ENCODE data around the gene MSH5.
"Not testable (repeated sequence)": the region's sequence is repeated elsewhere in the genome, so short reads cannot be mapped to it uniquely, and the experiment has no call there.

Gene MSH5

DNA sequence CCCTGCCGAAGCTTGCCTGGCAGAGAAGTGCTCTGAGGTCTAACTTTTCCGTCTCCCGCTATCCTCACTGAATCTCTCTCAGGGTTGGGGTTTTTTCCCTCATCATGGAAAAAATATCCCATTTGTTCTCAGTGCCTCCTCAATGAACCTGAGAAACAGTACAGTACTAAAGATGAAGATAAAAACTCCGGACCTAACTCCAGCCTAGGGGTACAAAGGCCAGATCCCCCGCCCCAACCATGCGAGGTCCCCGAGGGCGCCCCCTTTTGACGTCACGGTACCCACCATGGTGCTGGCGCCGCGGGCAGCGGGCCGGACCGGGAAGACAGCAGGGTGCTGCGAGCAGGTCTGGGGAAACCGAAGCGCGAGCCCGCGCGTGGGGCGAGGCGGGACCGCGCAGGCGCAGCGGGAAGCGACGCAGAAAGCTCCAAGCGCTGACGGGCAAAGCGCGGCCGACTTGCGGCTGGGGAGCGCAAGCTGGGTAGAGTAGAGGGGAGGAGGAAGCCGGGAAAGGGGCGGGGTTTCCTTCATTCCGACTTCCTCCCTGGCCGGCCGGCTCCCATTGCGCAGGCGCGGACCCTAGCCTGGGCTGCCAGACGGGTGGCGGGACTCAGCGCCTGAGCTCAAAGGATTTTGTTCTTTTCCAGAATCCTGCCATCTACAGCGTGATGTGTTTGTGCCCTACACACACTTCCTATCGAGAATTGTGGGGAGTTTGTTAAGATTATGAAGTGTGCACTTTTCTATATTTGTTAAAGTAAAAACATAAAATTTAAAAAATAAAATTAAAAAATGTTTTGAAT lies 66.9 kb downstream of the MSH5 start, which contains the start of gene LSM2:
Gene LSM2, minus strand, starts transcription at position 497 of the 803 bp plus-strand sequence. Its CDS starts 209 bp downstream, at position 288.
- Mint-ChIP-seq H3K27ac (peak within 1 kb of the TSS; percentile 97), H3K9me3 (no peaks in the 10 kb centered on the region), H3K4me3 (peak within 1 kb of the TSS; percentile 93), H3K36me3 (peaks cover 58% of the 10 kb centered on the region), H3K4me1 (peaks cover 29% of the 10 kb centered on the region)
- DNase-seq (ENCODE audit: low spot score in 2 of 2): peak; percentile 95 to 98
- ATAC-seq: peak; percentile 98

DNA sequence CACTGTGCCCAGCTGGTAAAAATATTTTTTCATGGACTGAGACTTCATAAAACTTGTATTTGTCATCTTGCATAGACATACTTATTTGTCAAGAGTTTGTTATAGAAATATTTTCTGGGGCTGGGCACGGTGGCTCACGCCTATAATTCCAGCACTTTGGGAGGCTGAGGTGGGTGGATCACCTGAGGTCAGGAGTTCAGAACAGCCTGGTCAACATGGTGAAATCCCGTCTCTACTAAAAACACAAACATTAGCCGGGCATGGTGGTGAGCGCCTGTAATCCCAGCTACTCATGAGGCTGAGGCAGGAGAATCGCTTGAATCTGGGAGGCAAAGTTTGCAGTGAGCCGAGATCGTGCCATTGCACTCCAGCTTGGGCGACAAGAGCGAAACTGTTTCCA lies 68.8 kb downstream of the MSH5 start:
- H3K36me3 Mint-ChIP-seq: peaks cover 51% of the 10 kb centered on the region
- H3K9me3 Mint-ChIP-seq; H3K4me3 Mint-ChIP-seq; DNase-seq (ENCODE audit: low spot score in 2 of 2); ATAC-seq: not testable (repeated sequence)
- H3K4me1 Mint-ChIP-seq: peaks cover 39% of the 10 kb centered on the region
- peak overlapping the region; percentile 29 for H3K27ac Mint-ChIP-seq

DNA sequence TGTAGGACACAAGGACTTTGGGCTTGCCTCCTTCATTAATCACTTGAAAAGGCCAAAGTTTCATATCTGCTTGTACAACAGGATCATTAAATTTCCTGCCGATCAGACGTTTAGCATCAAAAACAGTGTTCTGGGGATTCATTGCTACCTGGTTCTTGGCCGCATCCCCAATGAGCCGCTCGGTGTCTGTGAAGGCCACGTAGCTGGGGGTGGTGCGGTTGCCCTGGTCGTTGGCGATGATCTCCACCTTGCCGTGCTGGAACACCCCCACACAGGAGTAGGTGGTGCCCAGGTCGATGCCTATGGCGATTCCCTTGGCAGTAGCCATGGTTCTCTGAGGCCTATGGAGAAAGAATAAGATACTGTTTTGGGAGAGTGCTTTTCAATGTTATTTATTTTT lies 71.8 kb downstream of the MSH5 start:
- no peaks in the 10 kb centered on the region for H3K9me3 Mint-ChIP-seq
- H3K27ac Mint-ChIP-seq: peak overlapping the region; percentile 98
- peaks cover 39% of the 10 kb centered on the region for H3K36me3 Mint-ChIP-seq
- no peak for DNase-seq (ENCODE audit: low spot score in 2 of 2)
- peak overlapping the region; percentile 93 for H3K4me3 Mint-ChIP-seq
- H3K4me1 Mint-ChIP-seq: peaks cover 46% of the 10 kb centered on the region
- no peak for ATAC-seq

Data from stimulated activated effector memory CD8-positive, alpha-beta T cell treated with anti-CD3 and anti-CD28 coated beads, Interleukin-12 subunit alpha, Interleukin-12 subunit beta, amount 100 ng/mL, for 72 hours (primary cell).